GM12878 (cell line): ENCODE measurements around the gene ASIC5. TPM values are rescaled to one million over a fixed set of nuclear protein-coding genes. Genes with fewer than 3 reads are reported as not detected.
A peak's percentile ranks its signal among the peaks of the same experiment; 100 is the strongest.

Source experiments
- ATAC-seq: fragments of 200-7000 bp; cut with Tn5 transposase; 3 replicates; pipeline ENCODE4 v1.9.1; 2020; ENCODE audit warnings: mild to moderate bottlenecking, moderate library complexity
- BruUV-seq: library from RNA; stranded (reverse); fragments of 400-500 nt; replicated peaks from 2 replicates; lab custom pipeline; 2021; lab: Mats Ljungman, UMichigan
- CTCF ChIA-PET: fragments of 300-600 bp; sonication (Branson Sonifier 250); formaldehyde crosslinking; extraction: SDS; loops from one replicate; lab custom pipeline; 2021; ENCODE audit warnings: inconsistent platforms; lab: Yijun Ruan, JAX
- POLR2A ChIA-PET: fragments of 350-600 bp; formaldehyde crosslinking; extraction: SDS; loops from one replicate; lab custom pipeline; 2021; ENCODE audit warnings: inconsistent platforms; lab: Charles Lee
- RAD21 ChIA-PET: fragments of 300-600 bp; sonication (Branson Sonifier 250); formaldehyde crosslinking; loops from one replicate; lab custom pipeline; 2023; ENCODE audit warnings: antibody characterized with exemption; ENCODE audit not compliant: unreplicated experiment; lab: Charles Lee
- SMC1A ChIA-PET: fragments of 300-600 bp; sonication (Branson Sonifier 250); formaldehyde crosslinking; loops from one replicate; lab custom pipeline; 2023; ENCODE audit not compliant: unreplicated experiment, uncharacterized antibody; lab: Charles Lee
- DNase-seq: peaks from one replicate; pipeline ENCODE4 v3.0.0-alpha.2; 2011; ENCODE audit warnings: low read depth, low spot score
- FAIRE-seq: peaks from 3 replicates; lab custom pipeline; 2011; peaks lifted over from hg19 to GRCh38; lab: Jason Lieb, UNC
- H2AFZ ChIP-seq: 2 replicates; pipeline ENCODE4 v1.6.0; 2011; ENCODE audit warnings: low read depth, low read length, control low read depth; ENCODE audit not compliant: control insufficient read depth
- H3K27ac ChIP-seq: 2 replicates; pipeline ENCODE4 v1.5.1; 2011; ENCODE audit warnings: control low read depth; ENCODE audit not compliant: control insufficient read depth, insufficient read depth
- H3K27me3 ChIP-seq, 2 experiments: replicated peaks in 1 of 2; 2 replicates each; pipeline versions ENCODE4 v1.6.0 to v1.6.1; 2011; ENCODE audit warnings: low read length in 1 of 2; ENCODE audit not compliant: control insufficient read depth in 2 of 2, insufficient read depth in 2 of 2
- H3K36me3 ChIP-seq, 2 experiments: 2 replicates each; pipeline ENCODE4 v1.5.1; 2011; ENCODE audit warnings: low read length in 1 of 2; ENCODE audit not compliant: control insufficient read depth in 2 of 2, insufficient read depth in 2 of 2
- H3K4me1 ChIP-seq: 2 replicates; pipeline ENCODE4 v1.6.1; 2011; ENCODE audit warnings: mild to moderate bottlenecking, low read length, moderate library complexity, mixed read lengths; ENCODE audit not compliant: control insufficient read depth, insufficient read depth
- H3K4me2 ChIP-seq: 2 replicates; pipeline ENCODE4 v1.6.0; 2011; ENCODE audit warnings: control low read depth; ENCODE audit not compliant: control insufficient read depth, insufficient read depth
- H3K4me3 ChIP-seq: fragments of 200-600 bp; sonication (generic); 2 replicates; pipeline ENCODE4 v1.5.1; 2016
- H3K79me2 ChIP-seq: 2 replicates; pipeline ENCODE4 v1.6.0; 2011; ENCODE audit warnings: low read length; ENCODE audit not compliant: control insufficient read depth, insufficient read depth
- H3K9ac ChIP-seq: 2 replicates; pipeline ENCODE4 v1.8.0; 2011; ENCODE audit warnings: low read length, control low read depth, mixed read lengths; ENCODE audit not compliant: control insufficient read depth, insufficient read depth
- H3K9me3 ChIP-seq: replicated peaks from 3 replicates; pipeline ENCODE4 v1.5.1; 2011; ENCODE audit warnings: mild to moderate bottlenecking, low read length; ENCODE audit not compliant: control insufficient read depth, insufficient read depth
- H4K20me1 ChIP-seq: 2 replicates; pipeline ENCODE4 v1.6.0; 2011; ENCODE audit not compliant: control insufficient read depth, insufficient read depth
- CTCF ChIP-seq, 3 experiments: IDR thresholded peaks in 2 of 3; conservative IDR thresholded peaks in 1 of 3; 2 replicates each; pipeline ENCODE4 v1.5.1; 2011; ENCODE audit warnings: low read depth in 3 of 3, low read length in 3 of 3, mild to moderate bottlenecking in 3 of 3, control low read depth in 2 of 3, moderate library complexity in 2 of 3, inconsistent platforms in 1 of 3, mixed read lengths in 1 of 3; ENCODE audit not compliant: control insufficient read depth in 2 of 3, insufficient read depth in 1 of 3; ENCODE audit errors: extremely low read depth in 1 of 3
- MYC ChIP-seq: IDR thresholded peaks from 2 replicates; pipeline ENCODE4 v1.6.1; 2011; ENCODE audit warnings: mild to moderate bottlenecking, low read length, moderate library complexity, inconsistent platforms; ENCODE audit not compliant: insufficient read depth, insufficient replicate concordance, insufficient read length, severe bottlenecking
- POLR2AphosphoS2 ChIP-seq: IDR thresholded peaks from 2 replicates; pipeline ENCODE4 v1.6.1; 2011; ENCODE audit warnings: low read depth, mild to moderate bottlenecking, low read length, improper control_type of control experiment, moderate library complexity
- POLR2AphosphoS5 ChIP-seq: IDR thresholded peaks from 2 replicates; pipeline ENCODE4 v1.6.1; 2011; ENCODE audit warnings: mild to moderate bottlenecking, low read length, inconsistent platforms
- RBBP5 ChIP-seq: fragments of 200-600 bp; sonication (generic); conservative IDR thresholded peaks from 2 replicates; pipeline ENCODE4 v1.6.1; 2016
- REST ChIP-seq: IDR thresholded peaks from 2 replicates; pipeline ENCODE4 v1.6.1; 2012; ENCODE audit warnings: mild to moderate bottlenecking, low read depth, low read length
- SIX5 ChIP-seq: IDR thresholded peaks from 2 replicates; pipeline ENCODE4 v1.6.1; 2011; ENCODE audit warnings: mild to moderate bottlenecking, low read depth, low read length, moderate library complexity; ENCODE audit not compliant: severe bottlenecking
- SMC3 ChIP-seq: IDR thresholded peaks from 2 replicates; pipeline ENCODE4 v1.6.1; 2011; ENCODE audit warnings: low read length, improper control_type of control experiment, borderline replicate concordance
- ZNF592 ChIP-seq: fragments of 450-650 bp; IDR thresholded peaks from 2 replicates; pipeline ENCODE4 v1.6.1; 2017; ENCODE audit warnings: mild to moderate bottlenecking, moderate library complexity
- ZNF622 ChIP-seq: fragments of 450-650 bp; IDR thresholded peaks from 2 replicates; pipeline ENCODE4 v1.6.1; 2017; ENCODE audit warnings: mild to moderate bottlenecking, inconsistent platforms
- WGBS: methylation state at CpG from one replicate; pipeline ENCODE4 v1.1.6; 2016; ENCODE audit warnings: low lambda C conversion rate; ENCODE audit not compliant: insufficient replicate concordance, insufficient coverage; ENCODE audit errors: missing lambda C conversion rate; 5-methylcytosine and 5-hydroxymethylcytosine counted together
- in situ Hi-C: fragments of 300-500 bp; cut with MboI; formaldehyde crosslinking; loops from 9 replicates; pipeline ENCODE4 v1.14.3; 2018; ENCODE audit warnings: mixed read lengths
- intact Hi-C: fragments of 100-400 bp; cut with micrococcal nuclease; formaldehyde crosslinking; loops from one replicate; pipeline ENCODE4 v1.14.2; 2022; ENCODE audit not compliant: unreplicated experiment
- polyA plus RNA-seq, 11 experiments: library from polyadenylated mRNA; depleted of rRNA in 4 of 11; unstranded in 6 of 11; stranded (reverse) in 5 of 11; fragments of >200 nt; fragmentation: Nextera tagmentation in 4 of 11; fragmentation: Illumina TruSeq in 1 of 11; extraction: Ambion mirVana in 4 of 11; extraction: Trizol in 1 of 11; gene quantifications; 1 replicate in 1 of 11; 2 replicates in 10 of 11; pipeline versions ENCODE4 v1.2.1 to v1.2.3, GENCODE V29; 2011 to 2016; ENCODE audit warnings: inconsistent platforms in 2 of 11, missing spikeins in 2 of 11, low read depth in 1 of 11
- total RNA-seq, 4 experiments: library from RNA; depleted of rRNA in 3 of 4; stranded (reverse); fragments of >200 nt in 3 of 4; fragmentation: Illumina TruSeq in 1 of 4; extraction: Trizol in 1 of 4; gene quantifications; 2 replicates each; pipeline versions ENCODE4 v1.2.1 to v1.2.3, GENCODE V29; 2013 to 2021

The ASIC5 gene
- total and polyA plus RNA-seq, 10 of the 15 experiments (the other 5 are each of a cell fraction or from before 2014, with no cell fraction given), result not detected

GRCh38 chr4:155787113-155787710 lies 78.9 kb downstream of the ASIC5 start:
- in situ Hi-C loops (loop anchor here (25.0 kb wide), 2 partner anchors 800 to 975 kb away; no protein-coding TSS in a partner anchor), intact Hi-C loops (loop anchor here (1.0 to 5.0 kb wide), 4 partner anchors 258 to 980 kb away; no protein-coding TSS in a partner anchor)
- H4K20me1 ChIP-seq, result no peaks in the 10 kb centered on the region
- H3K27ac ChIP-seq, result no peak overlapping the region
- no peaks in the 10 kb centered on the region for H3K36me3 ChIP-seq
- H3K4me2 ChIP-seq, result no peak overlapping the region
- no peaks in the 10 kb centered on the region for H3K4me1 ChIP-seq
- ChIA-PET SMC1A (interaction anchor here (0.6 to 2.1 kb wide), 52 partner anchors 9 to 383 kb away, joined by 3 to 40 read pairs (median 4); partner anchors contain the start of genes CTSO and GUCY1B1), POLR2A (interaction anchor here (0.6 to 1.6 kb wide), 4 partner anchors 28 to 258 kb away, joined by 3 to 5 read pairs (median 4); partner anchors contain the start of gene GUCY1B1), RAD21 (interaction anchor here (0.6 to 3.6 kb wide), 41 partner anchors 9 to 420 kb away, joined by 3 to 39 read pairs (median 5); partner anchors contain the start of genes CTSO, GUCY1A1, GUCY1B1 and MAP9), CTCF (interaction anchor here (0.6 to 4.6 kb wide), 41 partner anchors 8 to 1149 kb away, joined by 3 to 75 read pairs (median 4); partner anchors contain the start of gene CTSO)
- no peak overlapping the region for H3K4me3 ChIP-seq
- 11% methylated on average over 5 of the region's 5 CpGs for whole genome bisulfite sequencing
- H2AFZ ChIP-seq, result no peak overlapping the region; the same call in 1 of the 2 replicates
- DNase-seq (peak; percentile 19), ATAC-seq (peak; percentile 97), FAIRE-seq (peak; percentile 76)
- no peaks in the 10 kb centered on the region for H3K79me2 ChIP-seq
- BruUV-seq, result no TSS peak
- H3K9ac ChIP-seq, result no peak overlapping the region
- H3K9me3 ChIP-seq, result no peaks in the 10 kb centered on the region
- H3K27me3 ChIP-seq, result no peaks in the 10 kb centered on the region
- TF ChIP-seq POLR2AphosphoS5 (no peak), CTCF (IDR thresholded peaks at IDR 0.05 in 2 of 3, conservative IDR thresholded peaks at IDR 0.05 in 1 of 3; ENCODE audit: control insufficient read depth in 2 of 3, extremely low read depth in 1 of 3, insufficient read depth in 1 of 3, low read depth in 3 of 3, low read length in 3 of 3) (peak; percentile 81 to 98 (median 90)), SIX5 (no peak), MYC (no peak), RBBP5 (no peak), REST (no peak), SMC3 (peak; percentile 91), ZNF622 (no peak), POLR2AphosphoS2 (no peak), ZNF592 (0 out of 2 replicates have a peak, but pooled peaks have one; percentile 30)
